DOHH2 (cell line): Measurements from ENCODE around the gene CCDC89.
"Not testable (repeated sequence)": the region's sequence is repeated elsewhere in the genome, so short reads cannot be mapped to it uniquely, and the experiment has no call there.

ENCODE experiments used
- H3F3A ChIP-seq: fragments of 200-600 bp; sonication (generic), shearing (Covaris generic); 2 replicates; pipeline ENCODE4 v1.6.0; 2016; ENCODE audit warnings: antibody characterized with exemption, mild to moderate bottlenecking; ENCODE audit not compliant: control insufficient read depth, insufficient read depth
- H3K27ac ChIP-seq: fragments of 200-600 bp; sonication (generic); 2 replicates; pipeline ENCODE4 v1.5.1; 2014; ENCODE audit warnings: low read depth, mild to moderate bottlenecking, low read length, moderate library complexity
- H3K27me3 ChIP-seq: fragments of 200-600 bp; sonication (generic); 2 replicates; pipeline ENCODE4 v1.6.1; 2014; ENCODE audit warnings: mild to moderate bottlenecking, low read length, mixed read lengths; ENCODE audit not compliant: control insufficient read depth
- H3K36me3 ChIP-seq: fragments of 200-600 bp; sonication (generic); 2 replicates; pipeline ENCODE4 v1.6.1; 2014; ENCODE audit warnings: mild to moderate bottlenecking, low read length, moderate library complexity, mixed read lengths; ENCODE audit not compliant: control insufficient read depth
- H3K4me1 ChIP-seq: fragments of 200-600 bp; sonication (generic); 2 replicates; pipeline ENCODE4 v1.6.1; 2014; ENCODE audit warnings: mild to moderate bottlenecking, low read length, mixed read lengths; ENCODE audit not compliant: control insufficient read depth
- H3K4me2 ChIP-seq: fragments of 200-600 bp; sonication (generic); 2 replicates; pipeline ENCODE4 v1.6.0; 2014; ENCODE audit warnings: mild to moderate bottlenecking, low read length, moderate library complexity
- H3K4me3 ChIP-seq: fragments of 200-600 bp; sonication (generic); 2 replicates; pipeline ENCODE4 v1.5.1; 2014; ENCODE audit warnings: mild to moderate bottlenecking, low read length, mixed read lengths
- H3K79me2 ChIP-seq: fragments of 200-600 bp; sonication (generic); 2 replicates; pipeline ENCODE4 v1.6.1; 2014; ENCODE audit warnings: mild to moderate bottlenecking, low read length, mixed read lengths; ENCODE audit not compliant: control insufficient read depth
- H3K9me2 ChIP-seq: fragments of 200-600 bp; sonication (generic); replicated peaks from 2 replicates; pipeline ENCODE4 v1.6.1; 2014; ENCODE audit warnings: mild to moderate bottlenecking, low read length, mixed read lengths; ENCODE audit not compliant: control insufficient read depth
- H3K9me3 ChIP-seq: fragments of 200-600 bp; sonication (generic); 2 replicates; pipeline ENCODE4 v1.6.1; 2014; ENCODE audit warnings: antibody characterized with exemption, low read length, mixed read lengths; ENCODE audit not compliant: control insufficient read depth, insufficient read depth
- H4K20me1 ChIP-seq: fragments of 200-600 bp; sonication (generic); 2 replicates; pipeline ENCODE4 v1.6.0; 2014; ENCODE audit warnings: low read depth, mild to moderate bottlenecking, antibody characterized with exemption, low read length, moderate library complexity; ENCODE audit not compliant: control insufficient read depth, insufficient read depth
- CTCF ChIP-seq: fragments of 200-600 bp; sonication (generic); IDR thresholded peaks from one replicate; pipeline ENCODE4 v1.5.1; 2014; ENCODE audit warnings: antibody characterized with exemption, mild to moderate bottlenecking, low read depth, low read length; ENCODE audit not compliant: poor library complexity, severe bottlenecking
- EZH2phosphoT487 ChIP-seq: fragments of 200-600 bp; sonication (generic); IDR thresholded peaks from 2 replicates; pipeline ENCODE4 v1.6.1; 2017; ENCODE audit warnings: borderline replicate concordance, mild to moderate bottlenecking, antibody characterized with exemption, low read length, moderate library complexity, mixed read lengths

CCDC89 gene

DNA sequence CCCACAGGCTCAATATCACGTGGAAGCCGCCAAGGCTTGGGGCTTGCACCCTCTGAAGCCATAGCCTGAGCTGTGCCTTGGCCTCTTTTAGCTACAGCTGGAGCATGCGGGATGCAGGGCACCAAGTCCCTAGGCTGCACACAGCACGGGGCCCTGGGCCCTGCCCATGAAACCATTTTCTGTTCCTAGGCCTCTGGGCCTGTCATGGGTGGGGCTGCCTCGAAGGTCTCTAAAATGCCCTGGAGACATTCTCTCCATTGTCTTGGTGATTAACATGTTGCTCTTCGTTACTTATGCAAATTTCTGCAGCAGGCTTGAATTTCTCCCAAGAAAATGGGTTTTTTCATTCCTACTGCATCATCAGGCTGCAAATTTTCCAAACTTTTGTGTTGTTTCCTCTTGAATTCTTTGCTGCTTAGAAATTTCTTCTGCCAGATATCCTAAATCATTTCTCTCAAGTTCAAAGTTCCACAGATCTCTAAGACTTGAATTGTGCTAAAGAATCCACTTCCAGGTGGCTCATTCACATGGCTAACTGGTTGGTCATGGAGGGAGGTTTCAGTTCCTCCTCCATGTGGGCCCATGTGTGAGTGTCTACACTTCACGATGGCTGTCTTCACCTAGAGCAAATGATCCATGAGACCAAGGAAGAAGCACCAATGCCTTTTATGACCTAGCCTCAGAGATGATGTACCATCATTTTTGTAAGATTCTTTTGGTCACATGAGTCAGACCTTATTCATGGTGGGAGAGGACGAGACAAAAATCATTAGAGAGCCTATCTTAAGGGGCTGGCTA lies 13.7 kb downstream of the CCDC89 start:
- Histone ChIP-seq H3K4me1 (peaks cover 6% of the 10 kb centered on the region; the same call in 1 of the 2 replicates), H3K4me2 (no peak overlapping the region), H3K36me3 (no peaks in the 10 kb centered on the region), H3F3A (no peaks in the 10 kb centered on the region), H3K9me2 (no peaks in the 10 kb centered on the region), H3K27me3 (no peaks in the 10 kb centered on the region), H3K27ac (no peak overlapping the region), H4K20me1 (no peaks in the 10 kb centered on the region), H3K79me2 (no peaks in the 10 kb centered on the region), H3K9me3 (no peaks in the 10 kb centered on the region), H3K4me3 (no peak overlapping the region)
- TF ChIP-seq CTCF (no peak), EZH2phosphoT487 (no peak)

GRCh38 chr11:85670949-85671663 lies 14.9 kb downstream of the CCDC89 start:
- H3K36me3 ChIP-seq, H3K4me3 ChIP-seq, H4K20me1 ChIP-seq, H3F3A ChIP-seq, H3K27ac ChIP-seq, H3K27me3 ChIP-seq, H3K9me2 ChIP-seq, H3K79me2 ChIP-seq, H3K4me1 ChIP-seq, H3K9me3 ChIP-seq, H3K4me2 ChIP-seq: not testable (repeated sequence)

DNA sequence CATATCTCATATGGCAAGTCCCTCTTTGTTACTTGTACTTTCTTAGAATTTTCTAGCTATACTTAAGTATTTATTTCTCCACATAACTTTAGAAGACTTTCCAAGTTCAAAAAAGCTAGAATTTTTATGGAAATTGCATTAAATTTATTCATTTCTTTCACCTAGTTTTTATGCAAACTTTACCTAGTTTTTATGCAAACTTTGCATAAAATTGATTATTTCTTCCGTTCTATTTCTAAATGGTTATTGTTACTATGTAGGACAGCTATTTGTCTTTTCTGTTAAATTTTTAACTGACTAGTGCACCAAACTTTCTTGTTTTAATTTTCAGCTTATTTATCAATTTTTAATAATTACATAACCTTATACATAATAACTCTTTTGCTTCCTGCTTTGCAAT lies 17.8 kb downstream of the CCDC89 start:
- H3K4me2 ChIP-seq: no peak overlapping the region
- peaks cover 12% of the 10 kb centered on the region for H3K4me1 ChIP-seq
- peaks cover 22% of the 10 kb centered on the region for H3K79me2 ChIP-seq
- H3F3A ChIP-seq: no peaks in the 10 kb centered on the region
- TF ChIP-seq EZH2phosphoT487 (no peak), CTCF (no peak)
- no peak overlapping the region for H3K27ac ChIP-seq
- no peak overlapping the region for H3K4me3 ChIP-seq
- H4K20me1 ChIP-seq: peaks cover 4% of the 10 kb centered on the region
- H3K9me2 ChIP-seq: no peaks in the 10 kb centered on the region
- peaks cover 16% of the 10 kb centered on the region for H3K36me3 ChIP-seq
- no peaks in the 10 kb centered on the region for H3K27me3 ChIP-seq
- no peaks in the 10 kb centered on the region for H3K9me3 ChIP-seq

GRCh38 chr11:85666687-85667086 lies 19.3 kb downstream of the CCDC89 start:
- peaks cover 12% of the 10 kb centered on the region for H3K4me1 ChIP-seq
- H4K20me1 ChIP-seq: peaks cover 16% of the 10 kb centered on the region
- no peaks in the 10 kb centered on the region for H3K9me2 ChIP-seq
- no peaks in the 10 kb centered on the region for H3F3A ChIP-seq
- peaks cover 31% of the 10 kb centered on the region for H3K36me3 ChIP-seq
- no peaks in the 10 kb centered on the region for H3K27me3 ChIP-seq
- H3K4me2 ChIP-seq: no peak overlapping the region
- no peak for TF ChIP-seq CTCF
- no peak for TF ChIP-seq EZH2phosphoT487
- H3K9me3 ChIP-seq: no peaks in the 10 kb centered on the region
- H3K4me3 ChIP-seq: no peak overlapping the region
- no peak overlapping the region for H3K27ac ChIP-seq
- H3K79me2 ChIP-seq: peaks cover 36% of the 10 kb centered on the region
